SK-N-SH treated with all-trans-retinoic acid at 6 μM for 48 hours (cell line): ENCODE results near the gene PDE4B.

Experiments used
- ATAC-seq: fragments of 200-7000 bp; cut with Tn5 transposase; 3 replicates; pipeline ENCODE4 v1.9.1; 2020; ENCODE audit warnings: mild to moderate bottlenecking, moderate library complexity
- ARNTL ChIP-seq: fragments of 450-650 bp; formaldehyde crosslinking; IDR thresholded peaks from 2 replicates; pipeline ENCODE4 v1.5.0; 2020; ENCODE audit warnings: low read depth, mild to moderate bottlenecking, moderate library complexity, borderline replicate concordance
- CSDC2 ChIP-seq: fragments of 250-450 bp; sonication (Bioruptor Pico); IDR thresholded peaks from 2 replicates; pipeline ENCODE4 v1.5.0; 2020; ENCODE audit warnings: mild to moderate bottlenecking, moderate library complexity
- CSRNP3 ChIP-seq: fragments of 250-450 bp; sonication (Bioruptor Pico); IDR thresholded peaks from 2 replicates; pipeline ENCODE4 v1.5.1; 2021; ENCODE audit warnings: mild to moderate bottlenecking, moderate library complexity
- GLIS3 ChIP-seq: fragments of 250-450 bp; sonication (Bioruptor Pico); IDR thresholded peaks from 2 replicates; pipeline ENCODE4 v1.5.0; 2020; ENCODE audit warnings: mild to moderate bottlenecking, moderate library complexity
- ISL1 ChIP-seq: fragments of 250-450 bp; sonication (Bioruptor Pico); IDR thresholded peaks from 2 replicates; pipeline ENCODE4 v2.1.2; 2022; ENCODE audit warnings: mild to moderate bottlenecking, moderate library complexity
- OSR1 ChIP-seq: fragments of 250-450 bp; sonication (Bioruptor Pico); IDR thresholded peaks from 2 replicates; pipeline ENCODE4 v1.8.0; 2022; ENCODE audit warnings: moderate library complexity, mild to moderate bottlenecking, inconsistent platforms
- POU6F1 ChIP-seq: fragments of 250-450 bp; sonication (Bioruptor Pico); IDR thresholded peaks from 2 replicates; pipeline ENCODE4 v1.8.0; 2021; ENCODE audit warnings: low read depth, mild to moderate bottlenecking, moderate library complexity, borderline replicate concordance
- PPARA ChIP-seq: fragments of 250-450 bp; sonication (Bioruptor Pico); IDR thresholded peaks from 2 replicates; pipeline ENCODE4 v1.5.0; 2020; ENCODE audit warnings: mild to moderate bottlenecking, borderline replicate concordance
- RARB ChIP-seq: fragments of 250-450 bp; sonication (Bioruptor Pico); IDR thresholded peaks from 2 replicates; pipeline ENCODE4 v1.8.0; 2021; ENCODE audit warnings: mild to moderate bottlenecking, moderate library complexity
- SNAI2 ChIP-seq: fragments of 250-450 bp; sonication (Bioruptor Pico); IDR thresholded peaks from 2 replicates; pipeline ENCODE4 v1.5.0; 2020; ENCODE audit warnings: mild to moderate bottlenecking, moderate library complexity
- TCF4 ChIP-seq: fragments of 250-450 bp; sonication (Bioruptor Pico); IDR thresholded peaks from 2 replicates; pipeline ENCODE4 v1.8.0; 2021; ENCODE audit warnings: mild to moderate bottlenecking, moderate library complexity, borderline replicate concordance
- TOX ChIP-seq: fragments of 250-450 bp; sonication (Bioruptor Pico); IDR thresholded peaks from 2 replicates; pipeline ENCODE4 v1.8.0; 2021; ENCODE audit warnings: mild to moderate bottlenecking, moderate library complexity, borderline replicate concordance
- ZC3H10 ChIP-seq: fragments of 250-450 bp; sonication (Bioruptor Pico); IDR thresholded peaks from 2 replicates; pipeline ENCODE4 v1.5.1; 2021; ENCODE audit warnings: mild to moderate bottlenecking, moderate library complexity
- ZFP3 ChIP-seq: fragments of 250-450 bp; sonication (Bioruptor Pico); IDR thresholded peaks from 2 replicates; pipeline ENCODE4 v1.5.0; 2020; ENCODE audit warnings: mild to moderate bottlenecking, moderate library complexity
- ZFP30 ChIP-seq: fragments of 450-650 bp; formaldehyde crosslinking; IDR thresholded peaks from 2 replicates; pipeline ENCODE4 v1.5.0; 2022; ENCODE audit warnings: mild to moderate bottlenecking, moderate library complexity
- ZNF565 ChIP-seq: fragments of 450-650 bp; formaldehyde crosslinking; conservative IDR thresholded peaks from 2 replicates; pipeline ENCODE4 v1.5.0; 2020; ENCODE audit warnings: low read depth, mild to moderate bottlenecking, moderate library complexity
- ZNF70 ChIP-seq: fragments of 450-650 bp; formaldehyde crosslinking; IDR thresholded peaks from 2 replicates; pipeline ENCODE4 v1.5.0; 2020; ENCODE audit warnings: mild to moderate bottlenecking, moderate library complexity
- ZNF8 ChIP-seq: fragments of 450-650 bp; formaldehyde crosslinking; IDR thresholded peaks from 2 replicates; pipeline ENCODE4 v1.5.0; 2020; ENCODE audit warnings: mild to moderate bottlenecking, moderate library complexity
- TF ChIP-seq, protein P1 (sequence below): fragments of 250-450 bp; sonication (Bioruptor Pico); IDR thresholded peaks from 2 replicates; pipeline ENCODE4 v1.8.0; 2020; ENCODE audit warnings: mild to moderate bottlenecking, moderate library complexity, borderline replicate concordance
- TF ChIP-seq, protein P2 (sequence below): fragments of 250-450 bp; sonication (Bioruptor Pico); IDR thresholded peaks from 2 replicates; pipeline ENCODE4 v1.5.0; 2020; ENCODE audit warnings: mild to moderate bottlenecking, moderate library complexity

The PDE4B gene

GRCh38 chr1:66140072-66140471 lies 347.4 kb downstream of the PDE4B start:
- no peak for ATAC-seq
- TF ChIP-seq ZC3H10 = no peak
- no peak for TF ChIP-seq SNAI2
- no peak for TF ChIP-seq CSDC2 (CRISPR knock-in tag)
- TF ChIP-seq TOX = no peak
- TF ChIP-seq, protein P1, sequence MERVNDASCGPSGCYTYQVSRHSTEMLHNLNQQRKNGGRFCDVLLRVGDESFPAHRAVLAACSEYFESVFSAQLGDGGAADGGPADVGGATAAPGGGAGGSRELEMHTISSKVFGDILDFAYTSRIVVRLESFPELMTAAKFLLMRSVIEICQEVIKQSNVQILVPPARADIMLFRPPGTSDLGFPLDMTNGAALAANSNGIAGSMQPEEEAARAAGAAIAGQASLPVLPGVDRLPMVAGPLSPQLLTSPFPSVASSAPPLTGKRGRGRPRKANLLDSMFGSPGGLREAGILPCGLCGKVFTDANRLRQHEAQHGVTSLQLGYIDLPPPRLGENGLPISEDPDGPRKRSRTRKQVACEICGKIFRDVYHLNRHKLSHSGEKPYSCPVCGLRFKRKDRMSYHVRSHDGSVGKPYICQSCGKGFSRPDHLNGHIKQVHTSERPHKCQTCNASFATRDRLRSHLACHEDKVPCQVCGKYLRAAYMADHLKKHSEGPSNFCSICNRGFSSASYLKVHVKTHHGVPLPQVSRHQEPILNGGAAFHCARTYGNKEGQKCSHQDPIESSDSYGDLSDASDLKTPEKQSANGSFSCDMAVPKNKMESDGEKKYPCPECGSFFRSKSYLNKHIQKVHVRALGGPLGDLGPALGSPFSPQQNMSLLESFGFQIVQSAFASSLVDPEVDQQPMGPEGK (CRISPR knock-in tag) = no peak
- TF ChIP-seq POU6F1 (CRISPR knock-in tag) = no peak
- TF ChIP-seq ZNF8 (CRISPR knock-in tag) = no peak
- TF ChIP-seq ZFP3 = no peak
- no peak for TF ChIP-seq CSRNP3 (CRISPR knock-in tag)
- TF ChIP-seq PPARA (CRISPR knock-in tag) = no peak
- TF ChIP-seq GLIS3 (CRISPR knock-in tag) = no peak
- TF ChIP-seq RARB (CRISPR knock-in tag) = no peak
- TF ChIP-seq, protein P2, sequence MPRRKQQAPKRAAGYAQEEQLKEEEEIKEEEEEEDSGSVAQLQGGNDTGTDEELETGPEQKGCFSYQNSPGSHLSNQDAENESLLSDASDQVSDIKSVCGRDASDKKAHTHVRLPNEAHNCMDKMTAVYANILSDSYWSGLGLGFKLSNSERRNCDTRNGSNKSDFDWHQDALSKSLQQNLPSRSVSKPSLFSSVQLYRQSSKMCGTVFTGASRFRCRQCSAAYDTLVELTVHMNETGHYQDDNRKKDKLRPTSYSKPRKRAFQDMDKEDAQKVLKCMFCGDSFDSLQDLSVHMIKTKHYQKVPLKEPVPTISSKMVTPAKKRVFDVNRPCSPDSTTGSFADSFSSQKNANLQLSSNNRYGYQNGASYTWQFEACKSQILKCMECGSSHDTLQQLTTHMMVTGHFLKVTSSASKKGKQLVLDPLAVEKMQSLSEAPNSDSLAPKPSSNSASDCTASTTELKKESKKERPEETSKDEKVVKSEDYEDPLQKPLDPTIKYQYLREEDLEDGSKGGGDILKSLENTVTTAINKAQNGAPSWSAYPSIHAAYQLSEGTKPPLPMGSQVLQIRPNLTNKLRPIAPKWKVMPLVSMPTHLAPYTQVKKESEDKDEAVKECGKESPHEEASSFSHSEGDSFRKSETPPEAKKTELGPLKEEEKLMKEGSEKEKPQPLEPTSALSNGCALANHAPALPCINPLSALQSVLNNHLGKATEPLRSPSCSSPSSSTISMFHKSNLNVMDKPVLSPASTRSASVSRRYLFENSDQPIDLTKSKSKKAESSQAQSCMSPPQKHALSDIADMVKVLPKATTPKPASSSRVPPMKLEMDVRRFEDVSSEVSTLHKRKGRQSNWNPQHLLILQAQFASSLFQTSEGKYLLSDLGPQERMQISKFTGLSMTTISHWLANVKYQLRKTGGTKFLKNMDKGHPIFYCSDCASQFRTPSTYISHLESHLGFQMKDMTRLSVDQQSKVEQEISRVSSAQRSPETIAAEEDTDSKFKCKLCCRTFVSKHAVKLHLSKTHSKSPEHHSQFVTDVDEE = no peak
- no peak for TF ChIP-seq TCF4 (CRISPR knock-in tag)
- no peak for TF ChIP-seq ARNTL (CRISPR knock-in tag)
- no peak for TF ChIP-seq ZFP30 (CRISPR knock-in tag)

GRCh38 chr1:66143651-66144050 lies 351.0 kb downstream of the PDE4B start:
- no peak for ATAC-seq
- TF ChIP-seq ISL1 (CRISPR knock-in tag) (no peak), ZNF70 (CRISPR knock-in tag) (no peak), CSDC2 (CRISPR knock-in tag) (no peak), ZFP3 (no peak), TCF4 (CRISPR knock-in tag) (no peak), ZNF565 (CRISPR knock-in tag) (no peak), ZFP30 (CRISPR knock-in tag) (no peak), PPARA (CRISPR knock-in tag) (no peak), OSR1 (CRISPR knock-in tag) (no peak), ZC3H10 (no peak), ARNTL (CRISPR knock-in tag) (no peak), TOX (no peak), RARB (CRISPR knock-in tag) (no peak)
- TF ChIP-seq, protein P1 (CRISPR knock-in tag) = no peak

DNA sequence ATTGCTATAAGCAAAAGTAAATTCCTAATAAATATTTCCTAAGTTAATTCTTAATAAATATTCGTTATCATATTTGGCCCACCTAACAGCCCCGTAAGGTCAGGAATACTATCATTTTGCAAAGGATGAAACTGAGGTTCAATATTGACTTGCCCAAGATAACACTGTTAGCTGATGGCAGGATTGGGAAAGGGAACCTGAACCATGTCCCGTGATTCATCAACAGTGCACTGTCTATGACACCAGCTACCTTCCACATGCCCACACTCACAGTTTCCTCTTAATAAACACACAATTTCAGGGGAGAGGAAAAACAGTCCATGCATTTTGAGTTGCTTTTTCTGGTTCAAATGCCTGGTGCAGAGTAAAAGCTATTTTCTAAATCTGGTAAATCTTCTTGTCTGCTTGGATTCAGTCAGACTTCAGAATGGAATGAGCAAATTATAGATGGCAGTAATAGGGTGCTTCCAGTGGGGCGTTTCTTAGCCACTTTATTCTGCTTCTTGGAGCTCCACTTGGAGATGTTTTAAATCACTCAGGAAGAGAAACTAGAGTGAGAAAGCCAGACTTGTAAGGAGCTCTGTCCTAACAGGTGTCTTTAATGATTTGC lies 354.6 kb downstream of the PDE4B start:
- TF ChIP-seq TCF4 (CRISPR knock-in tag) (no peak), ZNF565 (CRISPR knock-in tag) (no peak), SNAI2 (no peak), ZFP30 (CRISPR knock-in tag) (no peak), PPARA (CRISPR knock-in tag) (no peak)
- no peak for ATAC-seq
